LoVo (cell line): ENCODE data around the gene CACUL1.

Experiments
- DNase-seq: peaks from one replicate; pipeline ENCODE4 v3.0.0-alpha.2; 2016; ENCODE audit warnings: low spot score

The CACUL1 gene

GRCh38 chr10:118732245-118733165 lies 22.3 kb downstream of the CACUL1 start:
- DNase-seq, result no peak

DNA sequence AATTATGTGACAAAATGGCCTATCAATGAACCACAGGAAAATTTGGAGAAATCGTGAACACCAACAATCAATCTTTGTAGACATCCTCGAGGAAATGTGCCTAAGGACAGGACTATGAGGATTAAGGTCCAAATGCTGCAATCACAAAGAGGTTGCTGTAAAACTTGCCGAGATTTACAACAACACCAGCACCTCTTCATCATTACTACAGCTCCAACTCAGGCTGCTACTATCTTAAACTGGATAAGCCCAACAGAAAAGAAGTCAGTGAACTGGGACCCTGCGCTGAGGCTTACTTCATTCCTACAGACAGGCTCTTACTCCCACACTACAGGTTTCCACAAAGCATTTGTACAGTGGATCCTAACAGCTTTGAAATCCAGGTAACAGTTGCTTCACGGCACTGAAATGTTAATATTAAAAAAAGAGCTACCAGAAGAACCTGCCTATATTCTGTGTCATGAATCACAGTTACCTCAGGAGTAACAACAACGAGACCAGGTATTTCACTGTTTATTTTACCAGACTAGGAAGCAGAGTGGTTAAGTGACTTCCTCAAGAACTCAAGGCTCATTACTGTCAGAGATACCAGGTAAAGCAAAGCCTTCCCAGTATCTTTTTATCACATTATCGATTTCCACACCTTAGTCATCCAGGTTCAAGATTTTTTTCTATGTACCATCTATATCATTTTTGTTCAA lies 23.9 kb downstream of the CACUL1 start:
- no peak for DNase-seq

GRCh38 chr10:118729641-118730258 lies 25.0 kb downstream of the CACUL1 start:
- no peak for DNase-seq

- no peak for DNase-seq
These were observed 25.6 kb downstream of the CACUL1 start for GRCh38 chr10:118729200-118729599.

DNA sequence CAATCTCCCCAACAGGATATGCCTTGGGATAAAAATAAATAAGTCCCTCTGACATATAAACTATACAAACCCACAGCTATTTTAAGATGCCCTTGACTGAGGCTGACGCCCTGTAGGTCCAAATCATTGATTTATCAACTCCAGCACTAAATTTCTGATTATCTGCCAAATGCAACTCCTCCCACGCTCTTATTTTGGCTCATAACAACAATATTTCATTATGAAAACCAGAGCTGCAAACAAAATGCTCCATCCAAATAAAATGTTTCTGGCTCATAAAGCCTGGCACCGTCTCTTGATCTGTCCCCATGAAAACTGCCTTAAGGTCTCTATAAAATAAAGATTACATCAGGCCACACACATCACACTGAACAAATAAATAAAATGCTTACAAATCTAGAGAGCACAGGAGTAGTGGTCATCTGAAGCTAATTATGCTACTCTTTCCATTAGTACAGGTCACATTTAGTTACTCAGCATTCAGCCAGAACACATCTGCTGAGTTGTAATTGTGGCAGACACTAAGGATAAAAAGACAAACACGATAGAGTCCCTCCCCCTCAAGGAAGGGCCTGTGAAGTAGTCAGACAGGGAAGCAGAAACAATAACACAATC lies 28.8 kb downstream of the CACUL1 start:
- DNase-seq, result no peak

GRCh38 chr10:118723466-118723865 lies 31.3 kb downstream of the CACUL1 start:
- DNase-seq, result no peak

GRCh38 chr10:118721539-118721876 lies 33.3 kb downstream of the CACUL1 start:
- no peak for DNase-seq

DNA sequence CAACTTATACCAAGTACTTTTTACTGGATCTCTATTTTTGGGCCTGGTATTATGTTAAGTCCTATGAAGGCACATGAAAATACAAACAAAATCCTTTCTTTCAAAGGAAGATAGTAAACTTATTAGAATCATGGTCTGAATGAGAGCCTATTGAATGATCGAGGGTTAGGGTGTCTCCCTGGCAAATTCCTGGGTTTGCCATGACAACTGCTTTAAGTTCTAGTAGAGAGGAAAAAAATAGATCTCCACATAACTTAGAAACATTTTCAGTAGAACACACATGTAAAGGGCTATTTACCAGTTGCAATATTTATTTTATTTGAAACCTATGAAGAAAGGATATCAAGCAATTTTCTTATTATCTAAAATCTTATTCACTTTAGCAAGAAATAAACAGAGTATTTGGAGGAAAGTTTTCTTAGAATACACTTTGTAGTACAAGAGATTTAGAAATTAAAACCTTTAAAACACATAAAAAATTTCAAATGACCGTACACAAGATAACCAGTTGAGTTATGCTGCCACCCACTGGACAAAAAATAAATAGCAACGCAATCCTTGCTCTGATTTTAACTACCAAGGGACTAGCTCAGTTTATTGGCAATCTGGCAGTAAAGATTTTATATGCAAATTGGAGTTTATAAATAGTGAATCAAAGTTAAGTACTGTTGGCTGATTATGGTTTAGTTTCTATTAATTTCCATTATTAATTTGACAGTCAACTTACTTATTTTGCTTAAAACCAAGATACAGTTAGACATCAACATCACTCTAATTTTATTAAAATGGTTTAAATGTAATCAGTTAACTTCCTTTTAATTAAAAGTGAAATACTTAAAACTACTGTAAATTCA lies 33.9 kb downstream of the CACUL1 start:
- DNase-seq, result peak; percentile 58

DNA sequence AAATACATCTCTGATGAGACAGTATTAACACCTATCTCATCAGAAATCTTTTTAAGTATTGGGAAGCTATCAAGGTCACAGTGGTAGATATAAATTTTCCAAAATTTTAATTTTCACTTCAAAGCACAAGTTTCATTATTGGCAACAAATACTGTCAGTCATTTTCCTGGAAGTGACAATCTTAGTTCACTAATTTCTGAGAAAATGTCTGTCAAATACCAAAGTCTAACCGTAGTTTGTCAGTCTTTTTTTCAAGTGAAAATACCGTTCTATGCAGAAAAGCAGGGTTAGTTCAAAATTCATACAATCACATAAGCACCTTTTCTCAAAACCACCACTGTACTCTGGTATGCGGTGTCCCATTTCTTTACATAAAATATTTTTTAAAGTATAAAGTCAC lies 40.4 kb downstream of the CACUL1 start:
- no peak for DNase-seq

- no peak for DNase-seq
These were observed 41.7 kb downstream of the CACUL1 start for GRCh38 chr10:118712930-118713634.

DNA sequence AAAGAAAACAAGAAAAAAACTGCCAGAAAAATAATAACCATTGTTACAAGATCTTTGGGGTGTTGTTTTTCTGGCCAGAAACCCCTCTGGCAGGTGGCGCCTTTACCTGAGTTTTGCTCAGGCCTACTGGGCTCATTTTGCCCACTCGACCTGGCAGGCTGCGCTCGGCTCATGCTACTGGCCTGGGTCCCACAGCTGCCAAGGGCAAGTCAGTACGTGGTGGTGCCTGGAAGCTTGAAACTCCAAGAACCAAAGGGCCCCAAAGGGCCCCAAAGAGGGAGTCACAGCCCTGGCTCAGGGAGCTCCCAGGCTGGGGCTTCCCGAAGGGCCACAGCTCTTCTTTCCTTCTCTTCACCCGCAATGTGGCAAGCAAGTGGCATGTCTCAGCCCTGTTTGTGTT lies 42.7 kb downstream of the CACUL1 start:
- no peak for DNase-seq

GRCh38 chr10:118710487-118710886 lies 44.3 kb downstream of the CACUL1 start:
- no peak for DNase-seq

DNA sequence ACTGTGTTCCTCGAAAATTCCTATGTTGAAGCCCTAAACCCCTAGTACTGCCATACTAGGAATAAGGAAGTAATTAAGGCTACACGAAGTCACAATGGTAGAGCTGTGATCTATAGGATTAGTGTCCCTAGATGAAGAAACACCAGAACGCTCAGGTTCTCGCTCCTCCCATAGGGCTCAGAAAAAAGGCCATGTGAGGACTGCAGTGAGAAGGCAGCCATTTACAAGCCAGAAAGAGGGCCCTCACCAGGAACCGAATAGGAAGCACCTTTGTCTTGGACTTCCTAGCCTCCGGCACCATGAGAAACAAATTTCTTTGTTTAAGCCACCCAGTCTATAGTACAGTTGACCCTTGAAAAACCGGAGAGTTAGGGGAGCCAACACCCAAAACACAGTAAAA lies 46.2 kb downstream of the CACUL1 start:
- no peak for DNase-seq

GRCh38 chr10:118704711-118705110 lies 50.1 kb downstream of the CACUL1 start:
- DNase-seq, result no peak

DNA sequence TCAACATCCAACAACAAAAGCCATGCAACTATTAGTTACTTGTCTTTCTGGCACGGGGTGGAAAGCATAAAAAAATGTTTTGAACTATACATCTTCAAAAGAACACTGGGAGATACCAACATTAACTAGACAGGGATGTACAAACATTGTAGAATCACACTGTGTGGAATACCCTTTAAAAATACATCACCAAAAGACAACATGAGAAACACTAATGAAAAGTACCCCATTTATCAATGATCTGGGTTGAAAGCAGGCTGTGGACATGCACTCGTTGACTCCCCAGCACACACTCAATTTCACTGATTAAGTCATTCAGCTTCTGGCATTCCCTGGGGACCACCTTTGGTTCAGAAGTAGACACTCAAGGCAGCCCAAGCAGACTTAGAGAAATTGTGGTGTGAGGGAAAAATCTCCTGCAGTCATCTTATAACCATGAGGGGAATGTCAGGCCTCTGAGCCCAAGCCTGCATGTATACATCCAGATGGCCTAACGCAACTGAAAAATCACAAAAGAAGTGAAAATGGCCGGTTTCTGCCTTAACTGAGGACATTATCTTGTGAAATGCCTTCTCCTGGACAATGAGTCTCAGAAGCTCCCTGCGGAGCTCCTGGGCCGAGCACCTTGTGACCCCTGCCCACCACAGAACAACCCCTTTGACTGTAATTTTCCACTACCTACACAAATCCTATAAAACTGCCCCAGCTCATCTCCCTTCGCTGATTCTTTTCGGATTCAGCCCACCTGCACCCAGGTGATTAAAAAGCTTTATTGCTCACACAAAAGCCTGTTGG lies 53.0 kb downstream of the CACUL1 start:
- no peak for DNase-seq

- DNase-seq, result peak; percentile 80
These were observed 56.3 kb downstream of the CACUL1 start for GRCh38 chr10:118698421-118698820.

DNA sequence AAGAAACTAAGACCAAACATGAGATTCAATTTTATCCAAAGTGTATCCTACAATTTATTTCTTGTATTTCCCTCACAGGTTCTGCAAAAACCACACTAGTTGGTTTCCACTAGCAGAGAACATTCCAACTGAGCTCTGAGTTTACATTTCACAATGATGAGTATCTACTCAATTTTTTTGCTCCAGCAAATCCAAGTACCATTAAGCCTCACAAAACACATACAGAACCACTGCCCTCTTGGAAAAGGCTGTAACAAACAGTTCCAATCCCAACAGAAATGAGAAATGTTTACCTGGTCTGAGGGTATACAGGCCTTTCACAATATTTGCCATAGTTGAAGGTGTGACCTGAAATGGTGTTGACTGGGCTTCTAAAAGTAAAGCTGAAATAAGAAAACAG lies 59.9 kb downstream of the CACUL1 start:
- DNase-seq, result no peak

DNA sequence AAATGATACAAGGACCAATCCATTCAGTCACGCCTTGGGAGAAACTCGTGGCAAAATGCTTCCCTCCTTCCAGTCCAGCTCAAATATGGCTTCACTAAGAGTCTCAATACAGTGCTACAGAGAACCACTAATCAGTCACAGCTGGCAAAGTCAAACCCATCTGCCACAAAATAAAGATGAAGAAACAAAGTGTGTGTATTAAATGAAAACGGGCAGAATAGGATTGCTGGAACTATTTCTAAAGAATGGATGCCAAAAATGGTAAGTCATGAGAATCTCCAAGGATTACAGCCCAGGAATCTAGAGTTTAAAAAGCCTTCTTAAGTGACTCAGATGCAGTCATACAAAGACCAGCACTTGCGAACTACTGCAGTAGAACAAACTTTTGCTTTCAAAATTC lies 61.9 kb downstream of the CACUL1 start:
- no peak for DNase-seq

DNA sequence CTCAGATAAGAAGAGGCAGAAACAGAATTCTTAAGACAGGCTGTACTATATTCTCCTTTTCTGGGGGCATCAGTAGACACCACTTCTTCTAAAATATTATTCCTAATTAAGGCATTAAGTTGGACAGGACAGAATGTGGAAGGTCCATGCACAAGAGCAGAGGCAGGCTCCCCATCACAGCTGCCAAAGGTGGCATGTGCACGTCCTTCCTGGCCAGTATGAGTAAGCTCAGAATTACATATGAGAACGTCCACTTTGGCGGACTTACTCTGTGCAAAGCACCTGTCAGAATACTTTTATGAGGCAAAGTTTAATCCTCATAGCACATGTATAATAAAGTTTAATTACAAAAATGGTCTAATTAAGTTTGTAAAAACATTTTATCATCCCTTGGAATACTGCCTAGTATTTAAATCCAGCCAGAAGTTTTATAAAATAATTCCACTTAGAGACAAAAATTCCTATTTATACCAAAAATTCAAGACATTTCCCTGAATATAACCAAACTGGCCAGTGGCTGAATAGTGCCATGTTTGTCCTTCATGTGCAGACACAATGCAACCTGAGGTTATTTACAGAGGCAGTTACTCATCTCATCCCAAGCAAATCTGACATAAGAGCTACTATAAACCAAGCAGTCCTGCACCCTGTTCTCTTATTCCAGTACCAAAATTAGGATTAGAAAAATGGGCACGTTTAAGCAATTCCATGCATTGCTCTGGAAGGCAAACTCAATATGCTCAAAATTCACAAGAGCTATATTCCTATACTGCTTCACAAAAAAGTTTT lies 65.5 kb downstream of the CACUL1 start:
- no peak for DNase-seq
